Neural cell (in vitro differentiated cells): ENCODE measurements around the gene SMTNL2.

ENCODE experiments used
- CTCF ChIP-seq: fragments of 450-650 bp; IDR thresholded peaks from 2 replicates; pipeline ENCODE4 v1.5.1; 2014; ENCODE audit warnings: antibody characterized with exemption, mild to moderate bottlenecking, moderate library complexity; ENCODE audit not compliant: poor library complexity, severe bottlenecking
- EP300 ChIP-seq: fragments of 450-650 bp; conservative IDR thresholded peaks from 2 replicates; pipeline ENCODE4 v1.6.1; 2014; ENCODE audit warnings: antibody characterized with exemption, mild to moderate bottlenecking, moderate library complexity; ENCODE audit not compliant: poor library complexity, severe bottlenecking
- EZH2 ChIP-seq: fragments of 200-600, 300-800 bp; shearing (Covaris generic), sonication (generic); IDR thresholded peaks from 2 replicates; pipeline ENCODE4 v1.6.1; 2014; ENCODE audit warnings: antibody characterized with exemption, low read length, borderline replicate concordance, mild to moderate bottlenecking; ENCODE audit not compliant: insufficient read depth, poor library complexity, severe bottlenecking
- MXI1 ChIP-seq: fragments of 450-650 bp; conservative IDR thresholded peaks from 2 replicates; pipeline ENCODE4 v1.6.1; 2014; ENCODE audit warnings: antibody characterized with exemption, mild to moderate bottlenecking; ENCODE audit not compliant: poor library complexity, severe bottlenecking
- POLR2AphosphoS5 ChIP-seq: IDR thresholded peaks from 2 replicates; pipeline ENCODE4 v1.6.1; 2012
- RAD21 ChIP-seq: fragments of 450-650 bp; conservative IDR thresholded peaks from 2 replicates; pipeline ENCODE4 v1.6.1; 2014; ENCODE audit warnings: antibody characterized with exemption, mild to moderate bottlenecking, moderate library complexity
- SMC3 ChIP-seq: fragments of 450-650 bp; conservative IDR thresholded peaks from 2 replicates; pipeline ENCODE4 v1.6.1; 2014; ENCODE audit warnings: antibody characterized with exemption, mild to moderate bottlenecking, moderate library complexity; ENCODE audit not compliant: poor library complexity
- TF ChIP-seq, protein P1 (sequence below): IDR thresholded peaks from 2 replicates; pipeline ENCODE4 v1.6.1; 2012; ENCODE audit warnings: borderline replicate concordance

DNA sequence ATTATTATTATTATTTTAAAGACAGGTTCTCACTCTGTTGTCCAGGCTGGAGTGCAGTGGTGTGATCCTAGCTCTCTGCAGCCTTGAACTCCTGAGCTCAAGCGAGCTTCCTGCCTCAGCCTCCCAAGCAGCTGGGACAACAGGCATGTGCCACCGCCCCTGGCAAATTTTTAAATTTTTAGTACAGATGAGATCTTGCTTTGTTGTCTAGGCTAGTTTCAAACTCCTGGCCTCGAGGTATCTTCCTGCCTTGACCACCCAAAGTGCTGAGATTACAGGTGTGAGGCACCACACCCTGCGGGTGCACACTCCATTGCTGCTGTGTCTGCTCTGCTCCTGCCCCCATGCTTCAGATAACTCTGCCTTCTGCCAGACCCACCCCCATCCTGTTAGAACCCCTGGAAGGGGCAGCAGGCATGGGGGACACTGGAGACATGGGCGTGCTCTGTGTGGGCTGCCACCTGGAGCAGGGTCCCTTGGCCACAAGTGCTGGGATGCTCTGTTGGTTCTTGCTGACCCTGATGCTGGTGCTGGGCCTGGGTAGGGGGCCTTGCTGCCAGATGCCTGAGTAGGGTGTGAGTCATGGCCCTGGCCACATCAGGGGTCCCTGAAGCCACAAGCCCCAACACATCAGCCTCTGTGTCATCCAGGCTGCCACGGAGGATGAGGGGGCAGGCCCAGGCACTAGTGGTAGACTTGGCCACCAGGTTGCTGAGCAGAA is 26.5 kb upstream of the SMTNL2 start:
- TF ChIP-seq CTCF (no peak), RAD21 (no peak), POLR2AphosphoS5 (no peak), EZH2 (no peak), EP300 (no peak), SMC3 (no peak), MXI1 (no peak)
- TF ChIP-seq, protein P1, sequence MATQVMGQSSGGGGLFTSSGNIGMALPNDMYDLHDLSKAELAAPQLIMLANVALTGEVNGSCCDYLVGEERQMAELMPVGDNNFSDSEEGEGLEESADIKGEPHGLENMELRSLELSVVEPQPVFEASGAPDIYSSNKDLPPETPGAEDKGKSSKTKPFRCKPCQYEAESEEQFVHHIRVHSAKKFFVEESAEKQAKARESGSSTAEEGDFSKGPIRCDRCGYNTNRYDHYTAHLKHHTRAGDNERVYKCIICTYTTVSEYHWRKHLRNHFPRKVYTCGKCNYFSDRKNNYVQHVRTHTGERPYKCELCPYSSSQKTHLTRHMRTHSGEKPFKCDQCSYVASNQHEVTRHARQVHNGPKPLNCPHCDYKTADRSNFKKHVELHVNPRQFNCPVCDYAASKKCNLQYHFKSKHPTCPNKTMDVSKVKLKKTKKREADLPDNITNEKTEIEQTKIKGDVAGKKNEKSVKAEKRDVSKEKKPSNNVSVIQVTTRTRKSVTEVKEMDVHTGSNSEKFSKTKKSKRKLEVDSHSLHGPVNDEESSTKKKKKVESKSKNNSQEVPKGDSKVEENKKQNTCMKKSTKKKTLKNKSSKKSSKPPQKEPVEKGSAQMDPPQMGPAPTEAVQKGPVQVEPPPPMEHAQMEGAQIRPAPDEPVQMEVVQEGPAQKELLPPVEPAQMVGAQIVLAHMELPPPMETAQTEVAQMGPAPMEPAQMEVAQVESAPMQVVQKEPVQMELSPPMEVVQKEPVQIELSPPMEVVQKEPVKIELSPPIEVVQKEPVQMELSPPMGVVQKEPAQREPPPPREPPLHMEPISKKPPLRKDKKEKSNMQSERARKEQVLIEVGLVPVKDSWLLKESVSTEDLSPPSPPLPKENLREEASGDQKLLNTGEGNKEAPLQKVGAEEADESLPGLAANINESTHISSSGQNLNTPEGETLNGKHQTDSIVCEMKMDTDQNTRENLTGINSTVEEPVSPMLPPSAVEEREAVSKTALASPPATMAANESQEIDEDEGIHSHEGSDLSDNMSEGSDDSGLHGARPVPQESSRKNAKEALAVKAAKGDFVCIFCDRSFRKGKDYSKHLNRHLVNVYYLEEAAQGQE = no peak
